Prostate gland (tissue), 2 donors: Measurements from ENCODE around the gene LRIT1.

Experiments used
- POLR2A ChIP-seq: fragments of 450-650 bp; IDR thresholded peaks from one replicate; pipeline ENCODE4 v1.6.1; 2016; ENCODE audit warnings: antibody characterized with exemption, mild to moderate bottlenecking
- POLR2AphosphoS5 ChIP-seq: sonication (generic); formaldehyde crosslinking; IDR thresholded peaks from one replicate; pipeline ENCODE4 v1.6.1; 2017; ENCODE audit warnings: antibody characterized with exemption
- TF ChIP-seq, protein P1 (sequence below), 4 experiments: fragments of 200-600 bp in 2 of 4; fragments of 450-650 bp in 2 of 4; sonication (generic) in 2 of 4; IDR thresholded peaks; 1 replicate in 3 of 4; 2 replicates in 1 of 4; pipeline ENCODE4 v1.5.1; 2016 to 2019; ENCODE audit warnings: antibody characterized with exemption in 4 of 4, mild to moderate bottlenecking in 2 of 4, moderate library complexity in 2 of 4

DNA sequence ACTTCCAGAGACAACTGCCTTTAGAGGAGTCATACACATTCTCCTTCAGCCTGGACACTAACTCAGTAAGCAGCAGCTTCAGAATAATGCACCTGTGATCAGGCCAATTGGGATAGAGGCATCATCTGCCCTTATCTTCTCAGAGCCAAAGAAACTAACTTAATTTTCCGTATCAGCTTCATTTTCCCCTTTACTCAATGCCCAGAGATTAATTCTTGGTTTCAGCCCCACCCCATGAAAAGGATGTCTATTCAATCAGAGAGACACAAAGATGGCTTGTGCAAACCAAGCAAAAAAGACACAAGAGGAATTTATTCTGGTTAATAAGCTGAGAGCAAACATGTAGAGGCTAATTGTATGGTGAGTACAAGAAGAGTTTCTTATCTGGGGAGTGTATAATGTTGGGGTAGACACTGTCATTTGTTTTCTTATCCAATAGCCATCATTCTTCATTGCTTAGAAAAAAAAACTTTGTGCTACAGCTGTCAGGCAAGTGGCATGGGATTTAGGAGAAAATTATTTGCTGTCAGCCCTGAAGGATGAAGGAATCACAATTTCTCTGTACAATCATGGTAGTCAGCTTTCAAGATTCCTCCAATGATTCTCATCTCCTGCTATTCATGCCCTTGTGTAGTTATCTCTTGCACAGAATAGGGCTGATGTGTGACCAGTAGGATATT, 48.3 kb upstream of the LRIT1 start:
- TF ChIP-seq, protein P1, sequence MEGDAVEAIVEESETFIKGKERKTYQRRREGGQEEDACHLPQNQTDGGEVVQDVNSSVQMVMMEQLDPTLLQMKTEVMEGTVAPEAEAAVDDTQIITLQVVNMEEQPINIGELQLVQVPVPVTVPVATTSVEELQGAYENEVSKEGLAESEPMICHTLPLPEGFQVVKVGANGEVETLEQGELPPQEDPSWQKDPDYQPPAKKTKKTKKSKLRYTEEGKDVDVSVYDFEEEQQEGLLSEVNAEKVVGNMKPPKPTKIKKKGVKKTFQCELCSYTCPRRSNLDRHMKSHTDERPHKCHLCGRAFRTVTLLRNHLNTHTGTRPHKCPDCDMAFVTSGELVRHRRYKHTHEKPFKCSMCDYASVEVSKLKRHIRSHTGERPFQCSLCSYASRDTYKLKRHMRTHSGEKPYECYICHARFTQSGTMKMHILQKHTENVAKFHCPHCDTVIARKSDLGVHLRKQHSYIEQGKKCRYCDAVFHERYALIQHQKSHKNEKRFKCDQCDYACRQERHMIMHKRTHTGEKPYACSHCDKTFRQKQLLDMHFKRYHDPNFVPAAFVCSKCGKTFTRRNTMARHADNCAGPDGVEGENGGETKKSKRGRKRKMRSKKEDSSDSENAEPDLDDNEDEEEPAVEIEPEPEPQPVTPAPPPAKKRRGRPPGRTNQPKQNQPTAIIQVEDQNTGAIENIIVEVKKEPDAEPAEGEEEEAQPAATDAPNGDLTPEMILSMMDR (IDR thresholded peaks at IDR 0.05), result no peak
- TF ChIP-seq POLR2AphosphoS5 (no peak), POLR2A (no peak)
